Right lobe of liver (tissue), 4 donors: Measurements from ENCODE around the gene ATL2.

Source experiments
- CTCF ChIP-seq, 4 donors: fragments of 200-600 bp in 3 of 4; fragments of 450-650 bp in 1 of 4; IDR thresholded peaks; one replicate each; pipeline versions ENCODE4 v1.5.1 to v1.8.0; 2016 to 2022; ENCODE audit warnings: antibody characterized with exemption in 4 of 4, mild to moderate bottlenecking in 2 of 4
- POLR2A ChIP-seq: fragments of 450-650 bp; IDR thresholded peaks from one replicate; pipeline ENCODE4 v1.6.1; 2017; ENCODE audit warnings: antibody characterized with exemption, mild to moderate bottlenecking
- donor health status: DM: no; HTN: no; CAD: no.
- donor health status: DM: no; HTN: no; CAD: no.
- donor health status: DM: no; HTN: yes; CAD: no.

GRCh38 chr2:38384338-38384737 lies 7.3 kb upstream of the ATL2 start:
- TF ChIP-seq POLR2A: no peak
- TF ChIP-seq CTCF (IDR thresholded peaks at IDR 0.05): no peak
